Fibroblast of lung (primary cell): Measurements from ENCODE around the gene CCSER2.

ENCODE experiments used
- CTCF ChIP-seq, 2 donors: IDR thresholded peaks in 1 of 2; conservative IDR thresholded peaks in 1 of 2; 1 replicate in 1 of 2; 2 replicates in 1 of 2; pipeline ENCODE4 v1.5.1; 2011 to 2012; ENCODE audit warnings: low read length in 2 of 2, control low read depth in 1 of 2, inconsistent platforms in 1 of 2, low read depth in 1 of 2, mild to moderate bottlenecking in 1 of 2
- EZH2 ChIP-seq: IDR thresholded peaks from 2 replicates; pipeline ENCODE4 v1.5.1; 2012; ENCODE audit warnings: low read length, control low read depth, mild to moderate bottlenecking; ENCODE audit errors: missing control alignments

DNA sequence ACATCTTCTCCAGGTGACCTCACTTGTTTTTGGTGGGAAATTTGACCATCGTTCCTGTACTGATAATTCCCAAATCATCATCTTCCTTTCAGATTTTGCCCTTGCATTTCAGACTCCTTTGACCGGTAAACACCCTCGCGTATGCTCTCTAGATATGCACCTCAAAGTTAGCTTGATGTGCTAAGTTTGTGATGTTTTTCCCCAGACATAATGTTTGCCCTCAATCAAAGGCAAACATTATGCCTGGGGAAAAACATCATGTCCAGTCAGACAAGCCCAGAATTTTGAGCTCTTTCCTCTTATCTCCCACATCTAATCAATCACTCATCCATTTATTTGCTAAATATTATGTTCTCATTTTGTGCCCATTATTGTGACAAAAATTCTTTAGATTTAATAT, 26.2 kb downstream of the CCSER2 start:
- TF ChIP-seq CTCF (conservative IDR thresholded peaks at IDR 0.05 in 1 of 2, IDR thresholded peaks at IDR 0.05 in 1 of 2; ENCODE audit: low read depth in 1 of 2, low read length in 2 of 2), result no peak
- no peak for TF ChIP-seq EZH2
